Rectal smooth muscle tissue (tissue), 1 donor: ENCODE measurements around the gene FMN2.

Experiments used
- H3K27ac ChIP-seq: one replicate; pipeline ENCODE4 v1.7.0; 2013; ENCODE audit warnings: low read depth, low read length, inconsistent platforms
- H3K27me3 ChIP-seq: one replicate; pipeline ENCODE4 v1.7.0; 2013; ENCODE audit warnings: low read length; ENCODE audit not compliant: control insufficient read depth, insufficient read depth
- H3K36me3 ChIP-seq: one replicate; pipeline ENCODE4 v1.7.0; 2013; ENCODE audit warnings: low read length; ENCODE audit not compliant: control insufficient read depth, insufficient read depth
- H3K4me1 ChIP-seq: one replicate; pipeline ENCODE4 v1.7.0; 2013; ENCODE audit warnings: low read length; ENCODE audit not compliant: control insufficient read depth, insufficient read depth
- H3K4me3 ChIP-seq: one replicate; pipeline ENCODE4 v1.7.0; 2013; ENCODE audit warnings: low read length
- H3K9ac ChIP-seq: one replicate; pipeline ENCODE4 v1.7.0; 2013; ENCODE audit warnings: low read length

Gene FMN2

DNA sequence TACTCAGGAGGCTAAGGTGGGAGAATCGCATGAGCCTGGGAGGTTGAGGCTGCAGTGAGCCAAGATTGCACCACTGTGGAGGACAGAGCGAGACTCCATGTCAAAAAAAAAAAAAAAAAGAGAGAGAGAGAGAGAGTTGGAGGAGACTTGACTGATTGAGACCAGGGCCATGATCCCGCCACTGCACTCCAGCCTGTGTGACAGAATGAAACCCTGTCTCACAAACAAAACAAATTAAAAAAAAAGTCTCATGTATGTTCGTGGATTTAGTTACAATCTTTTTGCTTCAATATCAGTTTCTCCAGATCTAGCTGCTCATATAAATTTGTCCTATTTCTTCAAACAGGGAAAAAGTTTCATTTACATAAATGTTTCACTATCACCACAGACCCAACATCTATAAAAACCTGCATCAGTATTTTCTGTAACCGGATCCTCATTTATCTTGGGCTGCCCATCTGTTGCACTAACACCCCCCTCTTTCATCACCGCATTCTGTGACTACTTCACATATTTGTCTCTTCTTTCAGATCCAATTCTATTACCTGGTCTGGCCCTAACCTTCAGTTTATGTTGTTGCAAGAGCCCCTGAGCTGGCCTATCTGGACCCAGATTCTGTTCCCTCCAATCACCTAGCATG lies 393.2 kb downstream of the FMN2 start:
- Histone ChIP-seq H3K27ac (no peak overlapping the region), H3K36me3 (no peaks in the 10 kb centered on the region), H3K4me1 (no peaks in the 10 kb centered on the region), H3K27me3 (no peaks in the 10 kb centered on the region), H3K9ac (no peak overlapping the region), H3K4me3 (no peak overlapping the region)

DNA sequence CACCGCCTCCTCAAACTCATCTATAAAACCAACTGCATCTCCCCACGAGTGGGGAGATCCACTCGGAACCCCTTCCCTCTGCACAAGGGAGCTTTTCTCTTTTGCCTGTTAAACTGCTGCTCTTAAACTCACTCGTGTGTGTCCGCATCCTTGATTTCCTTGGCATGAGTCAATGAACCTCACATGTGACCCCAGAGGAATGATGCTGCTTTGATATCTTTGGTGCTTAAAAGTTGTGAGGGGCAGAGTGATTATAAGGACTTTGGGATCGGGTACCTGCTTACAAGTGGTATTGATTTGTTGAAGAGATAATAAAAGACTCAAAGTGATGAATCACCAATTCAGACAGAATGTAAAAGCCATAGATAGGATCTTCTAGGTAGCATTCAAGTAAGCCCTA lies 394.9 kb downstream of the FMN2 start:
- Histone ChIP-seq H3K27ac (no peak overlapping the region), H3K27me3 (no peaks in the 10 kb centered on the region), H3K4me1 (no peaks in the 10 kb centered on the region), H3K9ac (no peak overlapping the region), H3K36me3 (no peaks in the 10 kb centered on the region), H3K4me3 (no peak overlapping the region)

DNA sequence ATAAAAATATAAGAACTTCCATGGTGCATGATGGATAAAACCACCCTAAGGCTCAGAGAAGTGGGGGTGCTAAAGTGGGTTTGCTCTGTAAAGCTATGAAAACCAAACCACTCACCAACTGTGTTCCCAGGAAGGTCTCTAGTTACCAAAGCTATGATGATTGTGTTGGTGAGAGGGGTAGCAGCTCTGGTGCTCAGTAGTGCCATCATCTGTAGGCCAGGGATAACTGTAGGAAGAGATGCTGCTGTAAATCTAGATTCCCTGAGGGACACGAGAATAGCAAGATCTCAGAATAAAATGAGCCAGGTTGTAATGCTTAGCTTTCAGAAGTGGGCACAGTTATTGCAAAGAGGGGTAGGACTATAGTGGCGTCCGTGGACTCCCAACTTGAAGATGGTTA lies 395.8 kb downstream of the FMN2 start:
- Histone ChIP-seq H3K4me3 (no peak overlapping the region), H3K9ac (no peak overlapping the region), H3K36me3 (no peaks in the 10 kb centered on the region), H3K4me1 (no peaks in the 10 kb centered on the region), H3K27ac (no peak overlapping the region), H3K27me3 (no peaks in the 10 kb centered on the region)

DNA sequence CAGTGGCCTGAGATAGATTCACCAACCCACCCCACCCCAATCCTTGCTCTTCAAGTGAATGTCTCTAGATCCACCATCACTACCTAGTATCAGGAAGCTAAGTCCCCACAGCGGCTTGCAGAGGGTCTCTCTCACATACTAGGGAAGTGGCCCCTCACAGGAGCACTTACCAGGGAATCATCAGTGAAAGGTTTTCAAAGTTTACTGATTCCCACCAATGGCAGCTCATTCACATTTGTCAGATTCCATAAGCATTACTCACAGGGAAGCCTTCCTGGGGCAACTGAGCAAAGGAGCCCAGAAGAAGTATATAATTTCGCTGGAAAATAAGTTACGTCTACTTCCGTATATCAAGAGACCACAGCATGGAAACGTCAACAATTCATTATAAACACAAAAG lies 399.5 kb downstream of the FMN2 start:
- no peaks in the 10 kb centered on the region for H3K4me1 ChIP-seq
- no peak overlapping the region for H3K27ac ChIP-seq
- H3K4me3 ChIP-seq: no peak overlapping the region
- H3K36me3 ChIP-seq: no peaks in the 10 kb centered on the region
- no peaks in the 10 kb centered on the region for H3K27me3 ChIP-seq
- H3K9ac ChIP-seq: no peak overlapping the region

DNA sequence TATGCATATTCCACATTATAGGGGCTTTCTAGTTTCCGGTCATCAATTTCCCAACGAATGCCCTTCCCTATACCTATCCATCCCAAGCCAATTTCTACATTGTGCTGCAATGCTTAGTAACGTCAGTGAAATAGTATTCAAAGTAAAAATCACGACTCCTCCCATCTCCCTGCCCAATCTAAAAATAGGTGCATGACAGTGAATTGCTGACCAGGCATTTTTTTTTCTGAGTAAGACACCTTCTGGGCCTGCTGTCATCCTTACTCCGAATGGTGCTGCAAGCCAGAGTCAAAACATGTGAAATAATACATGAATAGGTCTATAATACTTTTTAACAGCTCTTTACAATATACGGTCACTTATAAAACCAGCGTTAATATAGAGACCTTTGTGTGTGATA lies 400.1 kb downstream of the FMN2 start:
- H3K4me3 ChIP-seq: no peak overlapping the region
- no peaks in the 10 kb centered on the region for H3K27me3 ChIP-seq
- no peaks in the 10 kb centered on the region for H3K36me3 ChIP-seq
- no peak overlapping the region for H3K27ac ChIP-seq
- no peak overlapping the region for H3K9ac ChIP-seq
- H3K4me1 ChIP-seq: no peaks in the 10 kb centered on the region

DNA sequence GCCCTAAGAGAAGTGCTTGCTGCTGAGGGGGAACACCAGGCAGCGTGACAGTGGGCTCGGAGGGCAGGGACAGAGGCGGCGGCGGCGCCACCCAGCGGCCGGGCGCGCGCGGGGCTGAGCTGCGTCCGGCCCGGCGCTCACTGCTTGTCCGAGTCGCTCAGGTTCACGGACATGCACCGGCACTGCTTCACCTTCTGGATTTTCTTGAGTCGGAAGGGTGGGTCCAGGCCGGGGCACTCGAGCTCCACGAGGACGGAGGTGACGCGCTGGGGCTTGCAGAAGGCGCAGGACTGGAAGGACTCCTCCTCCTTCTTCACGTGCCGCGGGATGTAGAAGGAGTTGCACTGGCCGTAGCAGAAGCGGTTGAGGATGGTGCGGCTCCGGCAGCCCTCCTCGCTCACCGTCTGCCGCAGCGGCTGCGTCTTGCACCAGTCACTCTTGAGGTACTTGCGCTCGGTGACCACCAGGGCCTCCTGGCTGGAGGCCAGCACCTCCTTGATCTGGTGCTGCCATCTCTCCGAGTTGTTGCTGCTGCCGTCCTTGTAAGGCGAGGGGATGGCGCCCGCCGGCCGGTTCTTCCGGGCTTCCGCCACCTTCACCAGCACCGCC lies 401.3 kb downstream of the FMN2 start:
- Histone ChIP-seq H3K4me1 (no peaks in the 10 kb centered on the region), H3K4me3 (no peak overlapping the region), H3K9ac (no peak overlapping the region), H3K36me3 (no peaks in the 10 kb centered on the region), H3K27ac (no peak overlapping the region), H3K27me3 (no peaks in the 10 kb centered on the region)

DNA sequence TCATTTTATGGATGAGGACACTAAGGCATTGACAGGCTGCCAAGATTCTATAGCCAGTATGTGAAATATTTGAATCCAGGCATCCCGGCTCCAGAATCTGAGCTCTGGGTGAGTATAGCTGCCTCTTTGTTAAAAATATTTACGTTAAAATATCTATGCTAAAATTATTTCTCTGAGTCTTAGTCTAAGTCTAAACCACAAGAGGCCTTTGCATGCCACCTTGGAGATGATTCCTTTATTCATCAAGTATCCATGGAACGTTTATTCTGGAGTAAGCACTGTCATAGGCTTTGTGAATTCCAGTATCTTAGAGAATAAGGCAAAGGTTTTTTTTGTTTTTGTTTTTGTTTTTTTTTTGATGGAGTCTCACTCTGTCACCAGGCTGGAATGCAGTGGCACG lies 403.9 kb downstream of the FMN2 start:
- Histone ChIP-seq H3K27me3 (no peaks in the 10 kb centered on the region), H3K4me3 (no peak overlapping the region), H3K36me3 (no peaks in the 10 kb centered on the region), H3K4me1 (no peaks in the 10 kb centered on the region), H3K27ac (no peak overlapping the region), H3K9ac (no peak overlapping the region)

DNA sequence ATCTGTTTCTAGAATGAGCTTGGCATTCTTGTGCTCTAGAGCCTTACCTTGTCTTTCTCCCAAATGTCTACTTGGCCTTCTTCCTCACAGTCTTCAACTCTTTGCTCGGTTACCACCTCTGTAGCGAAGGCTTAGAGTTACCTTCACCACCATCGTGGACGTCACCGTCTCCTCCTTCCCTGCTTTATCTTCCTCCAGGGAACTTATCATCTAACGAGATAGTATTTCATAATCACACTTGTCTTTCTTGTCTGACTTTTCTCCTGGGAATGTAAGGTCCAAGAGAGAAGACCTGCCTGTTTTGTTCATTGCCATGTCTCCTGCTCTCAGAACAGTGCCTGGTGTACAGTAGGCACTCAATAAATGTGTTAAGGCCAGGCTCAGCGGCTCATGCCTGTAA lies 404.7 kb downstream of the FMN2 start:
- no peaks in the 10 kb centered on the region for H3K4me1 ChIP-seq
- no peak overlapping the region for H3K4me3 ChIP-seq
- no peaks in the 10 kb centered on the region for H3K36me3 ChIP-seq
- H3K27me3 ChIP-seq: no peaks in the 10 kb centered on the region
- no peak overlapping the region for H3K9ac ChIP-seq
- H3K27ac ChIP-seq: no peak overlapping the region

DNA sequence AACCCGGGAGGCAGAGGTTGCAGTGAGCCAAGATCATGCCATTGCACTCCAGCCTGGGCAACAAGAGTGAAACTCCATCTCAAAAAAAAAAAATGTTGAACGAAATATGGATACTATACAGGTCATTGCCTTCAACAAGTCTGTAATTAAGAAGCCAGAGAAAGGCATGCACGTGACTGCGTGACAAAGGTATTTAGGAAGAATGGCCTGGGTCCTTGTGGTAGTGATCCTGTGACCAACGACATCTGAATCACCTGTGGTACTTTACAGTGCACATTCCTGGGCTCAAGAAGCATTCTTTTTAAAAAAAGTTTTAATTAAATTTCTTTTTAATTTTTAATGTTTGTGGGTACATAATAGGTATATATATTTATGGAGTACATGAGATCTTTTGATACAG lies 405.3 kb downstream of the FMN2 start:
- Histone ChIP-seq H3K4me1 (no peaks in the 10 kb centered on the region), H3K27ac (no peak overlapping the region), H3K4me3 (no peak overlapping the region), H3K9ac (no peak overlapping the region), H3K27me3 (no peaks in the 10 kb centered on the region), H3K36me3 (no peaks in the 10 kb centered on the region)

DNA sequence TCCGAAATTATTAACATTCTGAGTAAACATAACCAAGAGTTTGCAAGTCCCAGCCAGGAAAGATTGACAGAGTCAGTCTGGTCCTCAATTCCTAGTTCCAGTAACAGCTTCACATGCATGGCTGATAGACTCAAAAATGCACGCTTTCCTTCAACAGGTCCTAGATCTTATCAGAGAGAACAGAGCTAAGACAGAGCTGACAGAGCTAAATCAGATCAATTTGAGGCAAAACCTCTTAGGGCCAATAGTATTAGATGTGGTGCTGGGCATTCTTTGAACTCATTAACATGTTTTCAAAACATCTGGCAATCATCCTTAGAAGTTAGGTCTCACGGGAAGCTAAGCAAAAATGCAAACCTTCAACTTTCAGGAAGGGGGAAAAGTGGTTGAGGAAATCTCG lies 406.2 kb downstream of the FMN2 start:
- Histone ChIP-seq H3K27ac (no peak overlapping the region), H3K9ac (no peak overlapping the region), H3K27me3 (no peaks in the 10 kb centered on the region), H3K4me3 (no peak overlapping the region), H3K36me3 (no peaks in the 10 kb centered on the region), H3K4me1 (no peaks in the 10 kb centered on the region)

DNA sequence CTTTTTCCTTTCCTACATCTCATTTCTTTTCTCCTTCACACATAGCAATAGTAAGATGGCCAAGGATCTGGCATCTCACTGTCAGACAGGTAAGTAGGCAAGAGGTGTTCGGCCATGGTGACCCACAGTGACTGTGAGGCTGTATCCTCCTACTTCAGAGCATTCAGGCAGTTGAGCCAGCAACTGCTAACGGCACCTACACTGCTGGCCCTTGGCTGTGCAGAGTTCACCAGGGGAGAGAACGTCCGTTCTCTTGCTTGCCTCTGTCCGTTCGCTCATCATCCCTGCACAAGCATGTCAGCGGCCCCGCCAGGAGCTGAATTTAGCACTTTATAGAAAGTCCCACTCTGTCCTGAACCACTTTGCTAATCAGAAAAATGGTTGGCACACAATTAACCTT lies 406.7 kb downstream of the FMN2 start:
- Histone ChIP-seq H3K36me3 (no peaks in the 10 kb centered on the region), H3K27ac (peak overlapping the region; percentile 19), H3K9ac (no peak overlapping the region), H3K27me3 (no peaks in the 10 kb centered on the region), H3K4me3 (no peak overlapping the region), H3K4me1 (no peaks in the 10 kb centered on the region)

DNA sequence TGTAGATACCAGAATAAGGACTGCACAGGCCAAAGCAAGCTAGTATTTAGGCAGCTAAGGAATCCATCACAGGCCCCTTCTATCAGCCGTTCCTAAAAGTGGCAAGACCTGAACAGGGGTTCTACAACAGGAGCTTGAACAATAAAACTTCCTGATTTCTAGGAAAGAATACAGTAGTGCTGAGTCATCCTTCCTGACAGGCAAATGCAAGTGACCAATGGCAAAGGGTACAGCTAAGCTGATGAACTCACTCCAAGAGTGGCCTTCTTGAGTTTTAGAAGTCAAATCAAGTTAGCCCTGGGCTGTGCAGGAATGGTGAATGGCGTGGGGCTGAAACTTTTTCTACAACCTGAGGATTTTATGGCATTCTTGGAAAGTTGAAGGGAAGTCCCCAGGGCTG lies 407.3 kb downstream of the FMN2 start:
- Histone ChIP-seq H3K4me3 (no peak overlapping the region), H3K4me1 (no peaks in the 10 kb centered on the region), H3K9ac (no peak overlapping the region), H3K36me3 (no peaks in the 10 kb centered on the region), H3K27ac (peak overlapping the region; percentile 19), H3K27me3 (no peaks in the 10 kb centered on the region)

DNA sequence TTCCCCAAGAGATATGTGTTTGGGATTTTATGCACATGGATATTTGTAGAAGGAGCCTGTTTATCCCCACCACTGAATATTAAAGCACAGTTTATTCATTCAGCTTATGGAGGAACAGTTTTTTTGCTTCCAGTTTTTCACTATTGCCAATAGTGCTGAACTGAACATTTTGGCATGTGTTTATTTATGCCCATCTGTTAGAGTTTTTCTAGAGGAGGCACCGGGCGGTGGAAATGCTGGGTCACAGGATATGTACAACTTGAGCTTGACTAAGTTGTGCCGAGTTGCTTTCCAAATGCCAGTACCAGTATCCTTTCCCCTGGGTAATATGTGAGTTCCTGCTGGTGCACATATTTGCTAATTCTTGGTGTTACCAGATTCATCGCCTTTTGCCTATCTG lies 409.0 kb downstream of the FMN2 start:
- Histone ChIP-seq H3K4me1 (no peaks in the 10 kb centered on the region), H3K27me3 (no peaks in the 10 kb centered on the region), H3K4me3 (no peak overlapping the region), H3K9ac (no peak overlapping the region), H3K27ac (no peak overlapping the region), H3K36me3 (no peaks in the 10 kb centered on the region)
